GM12874 (cell line): ENCODE measurements around the gene NUP85.
A peak's percentile ranks its signal among the peaks of the same experiment; 100 is the strongest.

Experiments
- TF ChIP-seq, protein P1 (sequence below): IDR thresholded peaks from 2 replicates; pipeline ENCODE4 v1.5.1; 2011; ENCODE audit warnings: low read depth, mild to moderate bottlenecking, control low read depth, low read length, moderate library complexity; ENCODE audit not compliant: insufficient read depth

NUP85 gene

DNA sequence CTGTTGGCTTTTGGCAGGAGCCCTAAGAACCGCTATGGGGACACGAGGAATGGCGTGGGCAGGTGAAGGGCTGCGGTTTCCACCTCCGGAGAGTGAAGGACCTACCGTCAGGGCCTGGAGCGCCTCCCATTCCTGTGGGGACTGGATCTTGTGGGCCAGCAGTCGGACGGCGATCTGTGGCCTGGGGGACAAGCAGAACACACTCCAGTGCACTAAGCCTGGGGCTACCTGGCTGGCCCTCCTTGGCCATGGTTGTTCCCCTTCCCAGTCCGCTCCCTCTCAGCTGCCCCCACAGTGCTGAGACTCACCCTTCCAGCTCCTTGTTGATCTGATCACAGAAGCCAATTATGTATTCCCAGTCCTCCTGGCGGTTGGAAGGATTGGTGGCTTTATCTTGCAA, 40.9 kb downstream of the NUP85 start:
- TF ChIP-seq, protein P1, sequence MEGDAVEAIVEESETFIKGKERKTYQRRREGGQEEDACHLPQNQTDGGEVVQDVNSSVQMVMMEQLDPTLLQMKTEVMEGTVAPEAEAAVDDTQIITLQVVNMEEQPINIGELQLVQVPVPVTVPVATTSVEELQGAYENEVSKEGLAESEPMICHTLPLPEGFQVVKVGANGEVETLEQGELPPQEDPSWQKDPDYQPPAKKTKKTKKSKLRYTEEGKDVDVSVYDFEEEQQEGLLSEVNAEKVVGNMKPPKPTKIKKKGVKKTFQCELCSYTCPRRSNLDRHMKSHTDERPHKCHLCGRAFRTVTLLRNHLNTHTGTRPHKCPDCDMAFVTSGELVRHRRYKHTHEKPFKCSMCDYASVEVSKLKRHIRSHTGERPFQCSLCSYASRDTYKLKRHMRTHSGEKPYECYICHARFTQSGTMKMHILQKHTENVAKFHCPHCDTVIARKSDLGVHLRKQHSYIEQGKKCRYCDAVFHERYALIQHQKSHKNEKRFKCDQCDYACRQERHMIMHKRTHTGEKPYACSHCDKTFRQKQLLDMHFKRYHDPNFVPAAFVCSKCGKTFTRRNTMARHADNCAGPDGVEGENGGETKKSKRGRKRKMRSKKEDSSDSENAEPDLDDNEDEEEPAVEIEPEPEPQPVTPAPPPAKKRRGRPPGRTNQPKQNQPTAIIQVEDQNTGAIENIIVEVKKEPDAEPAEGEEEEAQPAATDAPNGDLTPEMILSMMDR = no peak

DNA sequence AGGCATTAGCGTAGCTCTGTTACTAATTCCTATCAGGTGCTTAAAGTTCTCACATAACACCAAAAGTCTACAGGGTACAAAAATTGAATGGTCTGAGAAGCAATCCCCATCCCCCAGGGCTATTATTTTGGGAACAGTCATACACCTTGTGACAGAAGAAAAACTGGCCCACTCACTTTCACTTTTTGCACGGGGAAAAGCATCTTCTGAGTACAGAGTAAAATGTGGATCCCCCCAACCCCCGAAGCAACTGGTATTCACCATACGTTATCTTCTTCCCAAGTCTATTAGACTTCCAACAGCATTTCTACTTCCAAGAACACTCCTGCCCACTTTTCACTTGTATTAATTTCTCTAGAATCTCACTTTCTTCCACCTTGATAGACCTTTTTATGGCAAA, 44.1 kb downstream of the NUP85 start:
- TF ChIP-seq, protein P1 = no peak

DNA sequence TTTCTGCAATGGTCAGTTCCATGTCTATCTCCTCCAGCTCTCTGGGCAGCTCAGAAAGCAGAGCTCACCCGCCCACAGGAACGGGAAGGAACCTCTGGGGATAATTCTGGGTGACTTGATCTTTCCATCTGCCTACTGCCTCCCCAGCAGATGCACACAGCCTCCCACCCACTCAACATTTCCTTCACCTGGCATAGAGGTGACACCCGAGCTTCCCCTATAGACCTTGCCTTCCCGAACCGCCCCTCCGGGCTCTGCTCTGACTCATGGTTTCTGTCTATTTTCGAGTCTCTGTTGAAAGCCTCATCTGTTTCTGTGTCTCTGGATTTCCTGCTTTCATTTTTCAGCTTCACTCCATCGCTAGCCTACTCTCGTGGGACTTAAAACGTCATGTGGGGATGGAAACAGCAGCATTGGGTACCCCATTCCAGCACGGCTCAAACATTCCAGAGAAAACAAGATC, 44.6 kb downstream of the NUP85 start:
- TF ChIP-seq, protein P1 = no peak

DNA sequence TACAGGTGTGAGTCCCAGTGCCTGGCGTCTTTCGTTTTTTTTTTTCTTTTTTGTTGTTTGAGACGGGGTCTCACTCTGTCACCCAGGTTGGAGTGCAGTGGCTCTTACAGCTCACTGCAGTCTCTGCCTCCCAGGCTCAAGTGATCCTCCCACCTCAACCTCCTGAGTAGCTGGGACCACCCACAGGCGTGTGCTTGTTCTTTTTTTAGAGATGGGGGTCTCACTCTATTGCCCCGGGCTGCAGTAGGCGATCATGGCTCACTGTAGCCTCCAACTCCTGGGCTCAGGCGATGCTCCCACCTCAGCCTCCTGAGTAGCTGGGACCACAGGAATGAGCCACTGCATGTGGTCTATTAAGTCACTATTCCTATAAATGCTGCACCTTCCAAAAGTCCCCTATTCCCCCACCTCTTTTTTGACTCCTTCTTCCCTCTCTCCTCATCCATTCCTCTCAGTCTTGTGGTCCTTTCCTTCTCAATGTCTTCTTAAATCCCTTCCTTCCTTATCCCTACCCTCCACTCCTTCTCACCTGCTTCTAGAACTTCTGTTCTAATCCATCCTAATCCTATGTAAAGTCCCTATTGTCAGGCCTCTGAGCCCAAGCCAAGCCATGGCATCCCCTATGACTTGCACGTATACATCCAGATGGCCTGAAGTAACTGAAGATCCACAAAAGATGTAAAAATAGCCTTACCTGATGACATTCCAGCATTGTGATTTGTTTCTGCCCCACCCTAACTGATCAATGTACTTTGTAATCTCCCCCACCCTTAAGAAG, 46.7 kb downstream of the NUP85 start:
- TF ChIP-seq, protein P1 = no peak

DNA sequence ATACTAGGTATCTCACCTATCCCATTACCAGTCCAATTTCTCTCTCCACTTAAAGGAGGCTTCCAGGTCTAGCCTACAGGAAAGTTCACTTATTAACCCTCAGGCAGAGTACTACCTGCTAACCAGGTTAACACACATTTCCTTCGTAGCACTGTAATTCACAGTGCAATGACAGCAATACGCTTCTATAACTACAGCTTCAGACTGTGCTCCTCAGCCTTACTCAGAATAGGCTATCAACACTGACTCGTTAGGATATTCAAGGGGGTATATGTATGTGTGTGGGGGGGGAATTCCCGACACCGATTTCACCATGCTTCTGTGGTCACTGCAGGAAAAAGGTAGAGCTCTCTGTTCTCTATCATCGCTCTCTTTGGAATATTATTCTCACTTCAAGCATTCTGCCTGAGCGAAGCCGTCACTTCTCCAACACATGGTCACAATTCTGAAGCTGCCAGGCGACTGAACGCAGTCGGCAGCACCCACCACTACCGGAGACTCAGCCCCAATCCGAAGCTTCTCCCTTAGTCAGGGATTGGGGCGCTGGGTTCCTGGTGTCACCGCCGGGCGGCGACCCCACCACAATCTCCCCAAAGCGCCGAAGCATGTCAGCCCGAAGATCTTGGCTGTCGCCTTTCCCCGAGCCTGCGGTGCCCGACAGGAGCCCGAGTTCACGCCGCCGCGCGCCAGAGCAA, 55.3 kb downstream of the NUP85 start:
- TF ChIP-seq, protein P1 = 0 out of 2 replicates have a peak, but pooled peaks have one; percentile 24

DNA sequence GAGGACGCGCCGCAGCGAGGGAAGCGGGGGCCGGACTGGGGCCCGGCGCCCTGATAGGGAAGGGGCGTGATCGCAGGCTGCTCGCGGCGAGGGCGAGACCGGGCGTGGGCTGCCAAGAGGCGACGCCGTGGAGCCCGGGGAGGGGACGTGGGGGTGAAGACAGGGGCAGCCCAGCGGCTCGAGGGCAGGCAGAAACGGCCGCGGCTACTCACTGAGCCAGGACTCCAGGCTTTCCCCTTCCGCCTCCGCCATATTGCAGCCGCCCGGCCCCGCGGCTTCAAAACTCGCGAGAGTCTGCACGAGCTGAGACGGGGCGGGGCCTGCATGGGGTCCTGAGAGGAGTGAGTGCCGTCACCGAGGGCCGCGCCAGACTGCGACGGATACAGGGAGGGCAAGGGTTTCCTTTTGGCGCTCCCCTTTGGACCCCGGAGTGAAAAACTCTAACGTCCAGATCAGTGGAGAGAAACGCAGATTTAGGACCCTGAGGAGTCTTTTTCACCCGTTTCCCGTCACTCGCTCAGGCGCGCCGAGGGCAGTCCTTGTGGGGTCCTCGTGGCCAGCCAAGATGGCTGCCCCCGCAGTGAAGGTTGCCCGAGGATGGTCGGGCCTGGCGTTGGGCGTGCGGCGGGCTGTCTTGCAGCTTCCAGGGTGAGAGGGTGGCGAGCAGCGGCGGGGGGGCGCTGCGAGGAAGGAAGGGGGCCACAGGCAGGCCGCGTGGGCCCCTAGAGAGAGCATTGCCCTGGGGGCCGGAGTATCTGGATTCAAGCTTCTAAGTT, 56.0 kb downstream of the NUP85 start, which contains the start of the genes GGA3 and MRPS7:
Gene GGA3 (minus strand): TSS at position 271 of the 776 bp plus-strand sequence. CDS start 19 bp downstream, at position 252.
Gene MRPS7 (plus strand): TSS at position 544 of the 776 bp plus-strand sequence. CDS start 22 bp downstream, at position 566.
- TF ChIP-seq, protein P1 = no peak

DNA sequence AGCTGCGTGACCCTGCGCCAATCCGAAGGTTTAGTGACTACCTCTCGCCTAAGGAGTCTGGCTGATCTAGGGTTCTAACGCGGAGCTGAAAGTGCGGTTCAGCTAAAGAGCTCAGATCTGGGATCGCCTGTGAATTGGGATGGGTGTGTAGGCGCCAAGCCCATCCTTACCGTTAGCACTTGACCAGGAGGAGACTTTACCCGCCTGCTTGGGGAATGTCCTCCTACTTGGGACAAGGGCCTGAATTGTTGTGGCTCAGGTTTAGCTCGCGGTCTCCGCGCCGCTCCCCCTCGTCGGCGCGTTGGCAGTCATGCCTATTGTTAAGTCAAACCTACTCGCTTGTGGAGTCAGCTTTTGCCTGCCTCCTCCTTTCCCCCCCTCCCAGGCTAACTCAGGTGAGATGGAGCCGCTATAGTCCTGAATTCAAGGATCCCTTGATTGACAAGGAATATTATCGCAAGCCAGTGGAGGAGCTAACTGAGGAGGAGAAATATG, 56.7 kb downstream of the NUP85 start:
- TF ChIP-seq, protein P1 = no peak
